HepG2 (cell line): ENCODE results near the gene BCL11B. TPM values are rescaled to one million over a fixed set of nuclear protein-coding genes. Genes with fewer than 3 reads are reported as not detected.

Experiments used
- ATAC-seq: fragments of 200-7000 bp; cut with Tn5 transposase; 3 replicates; pipeline ENCODE4 v1.9.1; 2020; ENCODE audit warnings: mild to moderate bottlenecking, moderate library complexity
- BruUV-seq: library from RNA; stranded (reverse); fragments of 400-500 nt; replicated peaks from 2 replicates; lab custom pipeline; 2021; lab: Mats Ljungman, UMichigan
- CTCF ChIA-PET: fragments of 300-600 bp; formaldehyde crosslinking; extraction: SDS; loops from one replicate; lab custom pipeline; 2021; ENCODE audit warnings: low total read pairs, inconsistent platforms, low intra/inter-chr PET ratio; lab: Yijun Ruan, JAX
- POLR2A ChIA-PET: fragments of 350-600 bp; sonication (Branson Sonifier 250); formaldehyde crosslinking; loops from one replicate; lab custom pipeline; 2020; ENCODE audit warnings: antibody characterized with exemption, inconsistent platforms; lab: Yijun Ruan, JAX
- DNase-seq: peaks from one replicate; pipeline ENCODE4 v3.0.0-alpha.2; 2015; ENCODE audit warnings: low spot score
- FAIRE-seq: peaks from 3 replicates; lab custom pipeline; 2011; peaks lifted over from hg19 to GRCh38; lab: Jason Lieb, UNC
- H2AFZ ChIP-seq: one replicate; pipeline ENCODE4 v1.6.1; 2011; ENCODE audit warnings: low read length, inconsistent platforms
- H3K27ac ChIP-seq: fragments of 300-600 bp; 3 replicates; pipeline ENCODE4 v1.8.0; 2011; ENCODE audit warnings: mixed run types, mild to moderate bottlenecking, mixed read lengths, low read length, inconsistent platforms; ENCODE audit not compliant: insufficient read depth; ENCODE audit errors: extremely low read length
- H3K27me3 ChIP-seq, 2 experiments: fragments of 200-600 bp in 1 of 2; 2 replicates in 1 of 2; 3 replicates in 1 of 2; pipeline versions ENCODE4 v1.6.0 to v1.8.0; 2011; ENCODE audit warnings: low read length in 2 of 2, mild to moderate bottlenecking in 2 of 2, moderate library complexity in 2 of 2, inconsistent platforms in 1 of 2; ENCODE audit not compliant: insufficient read depth in 2 of 2, control insufficient read depth in 1 of 2
- H3K36me3 ChIP-seq, 2 experiments: fragments of 200-600 bp in 1 of 2; replicated peaks in 1 of 2; 2 replicates in 1 of 2; 3 replicates in 1 of 2; pipeline versions ENCODE4 v1.5.1 to v1.8.0; 2011; ENCODE audit warnings: low read length in 2 of 2, inconsistent platforms in 1 of 2; ENCODE audit not compliant: insufficient read depth in 2 of 2, control insufficient read depth in 1 of 2
- H3K4me1 ChIP-seq: 2 replicates; pipeline ENCODE4 v1.5.1; 2012; ENCODE audit warnings: low read length, inconsistent platforms; ENCODE audit not compliant: insufficient read depth
- H3K4me2 ChIP-seq: 2 replicates; pipeline ENCODE4 v1.6.0; 2011; ENCODE audit warnings: low read depth, low read length, inconsistent platforms
- H3K4me3 ChIP-seq, 3 experiments: fragments of 200-600 bp in 1 of 3; sonication (generic), shearing (Covaris generic) in 1 of 3; replicated peaks in 1 of 3; 2 replicates each; pipeline ENCODE4 v1.5.1; 2011 to 2016; ENCODE audit warnings: low read length in 3 of 3, inconsistent platforms in 2 of 3, low read depth in 2 of 3, mild to moderate bottlenecking in 2 of 3, control low read depth in 1 of 3, mixed read lengths in 1 of 3; ENCODE audit not compliant: insufficient read depth in 1 of 3
- H3K79me2 ChIP-seq: one replicate; pipeline ENCODE4 v1.6.1; 2011; ENCODE audit warnings: low read length, inconsistent platforms; ENCODE audit not compliant: insufficient read depth
- H3K9ac ChIP-seq: 2 replicates; pipeline ENCODE4 v1.6.0; 2011; ENCODE audit warnings: mild to moderate bottlenecking, low read depth, low read length, inconsistent platforms; ENCODE audit not compliant: insufficient read depth
- H3K9me3 ChIP-seq: 2 replicates; pipeline ENCODE4 v1.5.1; 2012; ENCODE audit warnings: mild to moderate bottlenecking, low read length
- H4K20me1 ChIP-seq: 2 replicates; pipeline ENCODE4 v1.6.0; 2011; ENCODE audit warnings: inconsistent platforms, mild to moderate bottlenecking, low read length, moderate library complexity; ENCODE audit not compliant: insufficient read depth
- AGO2 ChIP-seq: fragments of 200-400 bp; formaldehyde crosslinking; optimal IDR thresholded peaks from 2 replicates; pipeline ENCODE3; 2017; ENCODE audit warnings: mild to moderate bottlenecking, low read depth, low read length, moderate library complexity
- ARHGAP35 ChIP-seq: sonication (generic); formaldehyde crosslinking; IDR thresholded peaks from 2 replicates; pipeline ENCODE4 v1.9.0; 2022; ENCODE audit warnings: mild to moderate bottlenecking, inconsistent platforms, moderate library complexity, missing genetic modification reagents, borderline replicate concordance
- DRAP1 ChIP-seq: IDR thresholded peaks from 2 replicates; pipeline ENCODE4 v1.6.1; 2016; ENCODE audit warnings: missing genetic modification reagents, missing compliant biosample characterization
- GATAD2A ChIP-seq: IDR thresholded peaks from 2 replicates; pipeline ENCODE4 v1.6.1; 2016
- MED8 ChIP-seq: sonication (generic); formaldehyde crosslinking; IDR thresholded peaks from 2 replicates; pipeline ENCODE4 v1.8.1; 2023; ENCODE audit warnings: mild to moderate bottlenecking, missing genetic modification reagents; ENCODE audit not compliant: insufficient replicate concordance
- MTERF4 ChIP-seq: sonication (generic); formaldehyde crosslinking; IDR thresholded peaks from 2 replicates; pipeline ENCODE4 v1.8.0; 2023; ENCODE audit warnings: mild to moderate bottlenecking, missing genetic modification reagents
- NBN ChIP-seq: fragments of 450-650 bp; conservative IDR thresholded peaks from 2 replicates; pipeline ENCODE4 v1.6.1; 2017
- ONECUT2 ChIP-seq: sonication (generic); formaldehyde crosslinking; IDR thresholded peaks from 2 replicates; pipeline ENCODE4 v1.4.0; 2020; ENCODE audit warnings: missing genetic modification reagents
- POGK ChIP-seq: sonication (generic); formaldehyde crosslinking; conservative IDR thresholded peaks from 2 replicates; pipeline ENCODE4 v1.8.0; 2022; ENCODE audit warnings: mild to moderate bottlenecking, moderate library complexity, missing genetic modification reagents
- RELA ChIP-seq: sonication (generic); formaldehyde crosslinking; IDR thresholded peaks from 2 replicates; pipeline ENCODE4 v1.4.0; 2020; ENCODE audit warnings: missing genetic modification reagents
- STAT5B ChIP-seq: sonication (generic); formaldehyde crosslinking; IDR thresholded peaks from 2 replicates; pipeline ENCODE4 v1.4.0; 2020; ENCODE audit warnings: missing genetic modification reagents
- ZFP90 ChIP-seq: sonication (generic); formaldehyde crosslinking; IDR thresholded peaks from 2 replicates; pipeline ENCODE4 v1.8.0; 2022; ENCODE audit warnings: missing genetic modification reagents, mild to moderate bottlenecking, inconsistent platforms, borderline replicate concordance
- ZNF230 ChIP-seq: sonication (generic); formaldehyde crosslinking; IDR thresholded peaks from 2 replicates; pipeline ENCODE4 v1.4.0; 2020; ENCODE audit warnings: mild to moderate bottlenecking, missing genetic modification reagents
- ZNF280D ChIP-seq: sonication (generic); formaldehyde crosslinking; IDR thresholded peaks from 2 replicates; pipeline ENCODE4 v1.5.1; 2020; ENCODE audit warnings: mild to moderate bottlenecking, missing genetic modification reagents
- ZNF362 ChIP-seq: sonication (generic); formaldehyde crosslinking; IDR thresholded peaks from 2 replicates; pipeline ENCODE4 v1.4.0; 2020; ENCODE audit warnings: missing genetic modification reagents, mild to moderate bottlenecking, borderline replicate concordance
- ZSCAN20 ChIP-seq: sonication (generic); formaldehyde crosslinking; IDR thresholded peaks from 2 replicates; pipeline ENCODE4 v1.4.0; 2020; ENCODE audit warnings: missing genetic modification reagents, mild to moderate bottlenecking, borderline replicate concordance
- WGBS: methylation state at CpG from one replicate; pipeline ENCODE4 v1.1.6; 2017; ENCODE audit warnings: low lambda C conversion rate; 5-methylcytosine and 5-hydroxymethylcytosine counted together
- in situ Hi-C: cut with HindIII; loops from 2 replicates; pipeline ENCODE4 v1.10.0; 2017; ENCODE audit warnings: low pct_unique_long_range_greater_than_20kb; ENCODE audit not compliant: extremely low pct_ligation_motif_present
- intact Hi-C: fragments of 100-400 bp; cut with micrococcal nuclease; formaldehyde crosslinking; loops from one replicate; pipeline ENCODE4 v1.10.0; 2022; ENCODE audit not compliant: unreplicated experiment
- polyA plus RNA-seq, 8 experiments: library from polyadenylated mRNA; depleted of rRNA in 3 of 8; stranded (reverse) in 7 of 8; unstranded in 1 of 8; fragments of >200 nt; fragmentation: Illumina TruSeq in 4 of 8; extraction: Trizol in 4 of 8; gene quantifications; 2 replicates each; pipeline versions ENCODE4 v1.2.1 to v1.2.3, GENCODE V29; 2011 to 2016; ENCODE audit warnings: low read depth in 4 of 8, missing spikeins in 1 of 8, mixed read lengths in 1 of 8; ENCODE audit not compliant: insufficient read depth in 1 of 8
- total RNA-seq, 5 experiments: library from RNA; depleted of rRNA; stranded (reverse); fragments of >200 nt; fragmentation: Illumina TruSeq; extraction: Trizol; gene quantifications; 2 replicates each; pipeline ENCODE4 v1.2.3, GENCODE V29; 2016; ENCODE audit warnings: low read depth in 1 of 5

The BCL11B gene
- total and polyA plus RNA-seq, 2 of the 13 experiments (the other 11 are each of a cell fraction or from before 2014, with no cell fraction given), result not detected

GRCh38 chr14:99233222-99234035 lies 38.6 kb downstream of the BCL11B start:
- 2% methylated on average over 8 of the region's 17 CpGs for WGBS
- H3K27ac ChIP-seq, result no peak overlapping the region
- CTCF ChIA-PET, result no interaction called here
- H3K4me3 ChIP-seq, result no peak overlapping the region
- no peaks in the 10 kb centered on the region for H3K9me3 ChIP-seq
- BruUV-seq, result no TSS peak
- no peak overlapping the region for H3K9ac ChIP-seq
- no peak overlapping the region for H2AFZ ChIP-seq
- in situ Hi-C loops (no loop called here), intact Hi-C loops (no loop called here)
- POLR2A ChIA-PET, result no interaction called here
- H3K27me3 ChIP-seq, result peaks cover 2 to 36% of the 10 kb centered on the region in 2 experiments; a peak in 1 of 5 replicates
- no peaks in the 10 kb centered on the region for H3K4me1 ChIP-seq
- no peak for DNase-seq
- H3K79me2 ChIP-seq, result no peaks in the 10 kb centered on the region
- no peak overlapping the region for H3K4me2 ChIP-seq
- 0 out of 2 replicates have a peak, but pooled peaks cover 2% of the 10 kb centered on the region for H4K20me1 ChIP-seq
- no peaks in the 10 kb centered on the region for H3K36me3 ChIP-seq
- ATAC-seq, result no peak
- FAIRE-seq, result no peak
- TF ChIP-seq ZNF280D (CRISPR knock-in tag), result no peak
- TF ChIP-seq DRAP1 (CRISPR knock-in tag), result no peak
- no peak for TF ChIP-seq MED8 (CRISPR knock-in tag)
- TF ChIP-seq ZSCAN20 (CRISPR knock-in tag), result no peak
- TF ChIP-seq POGK, result no peak
- no peak for TF ChIP-seq ZFP90
- no peak for TF ChIP-seq MTERF4 (CRISPR knock-in tag)
- no peak for TF ChIP-seq ONECUT2 (CRISPR knock-in tag)
- no peak for TF ChIP-seq RELA (CRISPR knock-in tag)
- no peak for TF ChIP-seq GATAD2A (CRISPR knock-in tag)
- TF ChIP-seq ZNF362 (CRISPR knock-in tag), result no peak
- no peak for TF ChIP-seq AGO2
- TF ChIP-seq STAT5B (CRISPR knock-in tag), result no peak
- no peak for TF ChIP-seq ARHGAP35 (CRISPR knock-in tag)
- no peak for TF ChIP-seq ZNF230
- no peak for TF ChIP-seq NBN
